ACC112 (cell line): Measurements from ENCODE around the gene LMO1.

Source experiments
- H2AFZ ChIP-seq: fragments of 200-600 bp; sonication (generic); one replicate; pipeline ENCODE4 v1.6.0; 2017; ENCODE audit warnings: antibody characterized with exemption, low read length; ENCODE audit not compliant: unreplicated experiment
- H3K27ac ChIP-seq: fragments of 200-600 bp; sonication (generic); 2 replicates; pipeline ENCODE4 v1.5.1; 2014; ENCODE audit warnings: low read depth, mild to moderate bottlenecking, antibody characterized with exemption, low read length, moderate library complexity
- H3K27me3 ChIP-seq: fragments of 200-600 bp; sonication (generic); 2 replicates; pipeline ENCODE4 v1.6.1; 2014; ENCODE audit warnings: mild to moderate bottlenecking, antibody characterized with exemption, low read length, moderate library complexity, mixed read lengths; ENCODE audit not compliant: insufficient read depth
- H3K36me3 ChIP-seq: fragments of 200-600 bp; sonication (generic); 2 replicates; pipeline ENCODE4 v1.6.1; 2016; ENCODE audit warnings: mild to moderate bottlenecking, antibody characterized with exemption, low read length, moderate library complexity, mixed read lengths; ENCODE audit not compliant: insufficient read depth
- H3K4me1 ChIP-seq: fragments of 200-600 bp; sonication (generic); one replicate; pipeline ENCODE4 v1.6.1; 2016; ENCODE audit warnings: low read length, mixed read lengths; ENCODE audit not compliant: insufficient read depth, unreplicated experiment, control insufficient read depth
- H3K4me3 ChIP-seq: fragments of 200-600 bp; sonication (generic); 2 replicates; pipeline ENCODE4 v1.5.1; 2014; ENCODE audit warnings: mild to moderate bottlenecking, low read depth, low read length
- H3K79me2 ChIP-seq: fragments of 200-600 bp; sonication (generic); one replicate; pipeline ENCODE4 v1.6.0; 2016; ENCODE audit warnings: low read length; ENCODE audit not compliant: control insufficient read depth, unreplicated experiment, insufficient read depth

LMO1 gene

DNA sequence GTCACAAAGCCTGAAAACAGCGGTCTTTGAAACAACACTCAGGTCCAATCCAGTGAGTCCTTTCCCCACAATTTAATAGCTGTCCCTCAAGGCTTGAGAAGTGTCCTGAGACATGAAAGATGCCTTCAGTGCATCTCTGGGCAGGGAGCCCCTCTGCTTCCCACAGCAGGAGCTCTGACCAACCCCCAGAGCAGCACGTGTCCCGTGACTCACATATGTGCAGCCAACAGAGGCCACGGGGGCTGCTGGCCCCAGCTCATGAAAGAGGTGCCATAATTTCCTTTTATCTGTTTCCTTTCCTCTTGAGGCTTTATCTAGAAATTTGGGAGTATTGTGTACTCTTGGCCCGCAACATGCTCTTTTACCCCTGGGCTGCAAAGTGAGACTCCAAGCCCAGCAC, 33.2 kb upstream of the LMO1 start:
- no peaks in the 10 kb centered on the region for H3K4me1 ChIP-seq
- no peaks in the 10 kb centered on the region for H3K36me3 ChIP-seq
- H3K4me3 ChIP-seq: no peak overlapping the region
- no peak overlapping the region for H2AFZ ChIP-seq
- H3K27me3 ChIP-seq: peaks cover 68% of the 10 kb centered on the region
- no peak overlapping the region for H3K27ac ChIP-seq
- no peaks in the 10 kb centered on the region for H3K79me2 ChIP-seq

- Histone ChIP-seq H3K4me1 (no peaks in the 10 kb centered on the region), H2AFZ (no peak overlapping the region), H3K4me3 (no peak overlapping the region), H3K27me3 (peaks cover 68% of the 10 kb centered on the region), H3K79me2 (no peaks in the 10 kb centered on the region), H3K27ac (no peak overlapping the region), H3K36me3 (no peaks in the 10 kb centered on the region)
Measured at GRCh38 chr11:8296038-8296649, 32.5 kb upstream of the LMO1 start.

DNA sequence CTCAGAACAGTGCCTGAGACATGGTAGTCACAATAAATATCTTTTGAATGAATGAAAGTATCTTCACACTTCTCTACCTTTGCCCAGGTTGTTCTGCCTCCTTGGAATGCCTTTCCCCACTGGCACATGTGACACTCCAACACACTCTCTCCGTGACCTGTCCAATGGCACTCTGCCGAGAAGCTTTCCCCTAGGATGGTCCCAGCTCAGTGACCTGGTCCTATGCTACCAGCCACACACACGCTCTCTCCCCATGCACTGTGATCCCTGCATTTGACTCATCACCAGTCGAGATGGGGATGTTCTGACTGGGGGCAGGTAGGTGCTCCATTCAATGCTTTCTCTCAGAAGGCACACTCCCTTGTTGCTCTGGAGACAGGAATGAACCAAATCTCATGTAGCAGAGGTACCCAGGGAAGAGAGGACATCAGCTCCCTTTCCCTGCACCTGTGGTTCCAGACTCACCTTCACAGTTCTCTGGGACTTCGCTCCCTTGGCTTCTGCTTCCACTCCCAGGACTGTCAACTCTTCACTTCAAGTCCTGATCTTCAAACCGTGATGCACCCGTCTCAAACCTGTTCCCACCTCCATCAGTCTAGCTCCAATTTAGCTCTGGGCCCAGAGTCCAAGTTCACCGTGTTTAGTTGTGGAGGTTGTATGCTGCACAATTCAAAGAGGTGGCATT, 30.7 kb upstream of the LMO1 start:
- no peaks in the 10 kb centered on the region for H3K36me3 ChIP-seq
- H3K79me2 ChIP-seq: no peaks in the 10 kb centered on the region
- H2AFZ ChIP-seq: no peak overlapping the region
- peaks cover 58% of the 10 kb centered on the region for H3K27me3 ChIP-seq
- H3K4me3 ChIP-seq: no peak overlapping the region
- H3K27ac ChIP-seq: no peak overlapping the region
- no peaks in the 10 kb centered on the region for H3K4me1 ChIP-seq

- Histone ChIP-seq H3K36me3 (no peaks in the 10 kb centered on the region), H3K79me2 (no peaks in the 10 kb centered on the region), H3K4me1 (no peaks in the 10 kb centered on the region), H2AFZ (no peak overlapping the region), H3K27me3 (peaks cover 56% of the 10 kb centered on the region), H3K4me3 (no peak overlapping the region), H3K27ac (no peak overlapping the region)
Measured at GRCh38 chr11:8293171-8293570, 29.5 kb upstream of the LMO1 start.

DNA sequence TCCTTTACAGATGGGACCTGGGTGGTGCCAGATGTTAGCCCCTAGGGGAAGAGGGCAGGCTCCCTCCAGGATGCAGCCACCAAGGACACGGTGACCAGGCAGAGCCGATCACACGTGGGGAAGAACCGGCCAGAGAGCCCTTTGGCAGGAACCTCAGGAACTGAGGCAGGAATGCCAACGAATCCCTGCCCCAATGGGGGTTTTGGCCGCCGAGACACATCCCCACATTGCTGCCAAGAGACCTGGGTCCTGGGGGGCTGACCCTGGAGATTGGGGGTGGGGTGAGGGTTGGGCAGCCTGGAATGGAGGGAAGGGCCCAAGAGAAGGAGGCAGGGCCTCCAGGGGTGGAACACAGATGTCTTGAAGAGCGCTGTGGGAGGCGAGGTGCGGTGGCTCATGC, 28.7 kb upstream of the LMO1 start:
- Histone ChIP-seq H3K4me3 (no peak overlapping the region), H3K4me1 (no peaks in the 10 kb centered on the region), H3K36me3 (no peaks in the 10 kb centered on the region), H3K27ac (no peak overlapping the region), H3K27me3 (peaks cover 56% of the 10 kb centered on the region), H3K79me2 (no peaks in the 10 kb centered on the region), H2AFZ (no peak overlapping the region)

GRCh38 chr11:8291421-8292350, 28.0 kb upstream of the LMO1 start:
- H3K4me1 ChIP-seq: no peaks in the 10 kb centered on the region
- H3K27me3 ChIP-seq: peaks cover 54% of the 10 kb centered on the region
- H3K27ac ChIP-seq: no peak overlapping the region
- H2AFZ ChIP-seq: no peak overlapping the region
- H3K79me2 ChIP-seq: no peaks in the 10 kb centered on the region
- no peak overlapping the region for H3K4me3 ChIP-seq
- H3K36me3 ChIP-seq: no peaks in the 10 kb centered on the region

DNA sequence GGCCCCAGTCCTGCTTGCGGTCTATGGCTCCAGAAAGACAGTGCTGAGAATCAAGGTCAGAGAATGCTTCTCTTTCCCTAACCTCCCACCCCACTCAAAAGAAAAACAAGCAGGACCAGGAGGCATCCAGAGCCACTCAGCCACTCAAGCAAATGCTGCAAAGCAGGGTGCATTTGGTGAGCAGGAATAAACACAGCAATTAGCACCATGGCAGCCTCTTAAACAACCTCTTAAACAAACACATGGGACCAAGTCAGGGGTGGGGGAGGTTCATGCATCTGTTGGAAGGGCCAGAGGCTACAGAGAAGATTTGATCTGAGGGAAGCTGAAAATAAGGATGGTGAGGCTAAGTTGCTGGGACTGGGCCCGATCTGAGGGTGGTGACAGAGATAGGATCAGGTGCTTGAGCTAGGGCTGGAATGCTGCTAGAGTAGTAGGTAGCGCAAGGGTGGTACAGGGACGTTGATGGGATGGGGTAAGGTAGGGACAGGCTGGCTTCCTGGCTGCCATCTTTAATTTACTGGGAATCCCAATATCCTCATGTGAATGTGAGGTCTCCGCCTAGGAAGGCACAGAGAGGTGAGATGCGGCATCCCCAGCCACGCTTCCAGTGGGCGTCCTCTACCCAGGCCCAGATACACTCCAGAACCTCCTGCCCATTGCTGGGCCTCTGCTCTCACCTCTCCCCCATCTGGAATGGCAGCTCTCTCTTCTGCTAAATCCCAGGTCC, 26.6 kb upstream of the LMO1 start:
- no peaks in the 10 kb centered on the region for H3K36me3 ChIP-seq
- H3K27ac ChIP-seq: no peak overlapping the region
- H2AFZ ChIP-seq: no peak overlapping the region
- H3K4me3 ChIP-seq: no peak overlapping the region
- peaks cover 47% of the 10 kb centered on the region for H3K27me3 ChIP-seq
- H3K79me2 ChIP-seq: no peaks in the 10 kb centered on the region
- no peaks in the 10 kb centered on the region for H3K4me1 ChIP-seq

- Histone ChIP-seq H3K4me3 (no peak overlapping the region), H3K27me3 (peaks cover 47% of the 10 kb centered on the region), H3K79me2 (no peaks in the 10 kb centered on the region)
Measured at GRCh38 chr11:8289492-8289918, 25.8 kb upstream of the LMO1 start.

GRCh38 chr11:8288824-8289491, 25.3 kb upstream of the LMO1 start:
- H3K4me1 ChIP-seq: no peaks in the 10 kb centered on the region
- H3K27ac ChIP-seq: no peak overlapping the region
- no peaks in the 10 kb centered on the region for H3K36me3 ChIP-seq
- no peak overlapping the region for H3K4me3 ChIP-seq
- no peak overlapping the region for H2AFZ ChIP-seq
- no peaks in the 10 kb centered on the region for H3K79me2 ChIP-seq
- H3K27me3 ChIP-seq: peaks cover 42% of the 10 kb centered on the region

More at GRCh38 chr11:8289492-8289918, 25.8 kb upstream of the LMO1 start:
- H2AFZ ChIP-seq: no peak overlapping the region
- no peaks in the 10 kb centered on the region for H3K36me3 ChIP-seq
- H3K27ac ChIP-seq: no peak overlapping the region
- H3K4me1 ChIP-seq: no peaks in the 10 kb centered on the region
